GM03348 (cell line): ENCODE results near the gene CPNE4.

ENCODE experiments used
- DNase-seq: peaks from one replicate; pipeline ENCODE4 v3.0.0; 2012; ENCODE audit warnings: low spot score

Gene CPNE4

DNA sequence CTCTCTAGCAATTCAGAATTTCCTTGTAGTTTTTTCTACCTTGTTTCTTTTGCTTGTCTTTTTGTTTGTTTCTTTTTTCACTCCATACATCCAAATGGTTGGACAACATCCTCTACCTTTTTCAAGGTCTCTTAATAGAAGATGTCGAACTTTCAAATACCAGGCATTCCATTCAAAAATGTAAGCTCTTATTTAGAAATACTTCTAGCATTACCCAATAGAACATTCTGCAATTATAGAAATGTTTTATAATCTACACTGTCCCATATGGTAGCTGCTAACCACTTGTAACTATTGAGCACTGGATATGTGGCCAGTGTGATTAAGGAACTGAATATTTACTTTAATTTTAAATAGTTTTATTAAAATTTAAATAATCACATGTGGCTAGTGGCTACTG, 335.8 kb downstream of the CPNE4 start:
- DNase-seq: peak; percentile 58

DNA sequence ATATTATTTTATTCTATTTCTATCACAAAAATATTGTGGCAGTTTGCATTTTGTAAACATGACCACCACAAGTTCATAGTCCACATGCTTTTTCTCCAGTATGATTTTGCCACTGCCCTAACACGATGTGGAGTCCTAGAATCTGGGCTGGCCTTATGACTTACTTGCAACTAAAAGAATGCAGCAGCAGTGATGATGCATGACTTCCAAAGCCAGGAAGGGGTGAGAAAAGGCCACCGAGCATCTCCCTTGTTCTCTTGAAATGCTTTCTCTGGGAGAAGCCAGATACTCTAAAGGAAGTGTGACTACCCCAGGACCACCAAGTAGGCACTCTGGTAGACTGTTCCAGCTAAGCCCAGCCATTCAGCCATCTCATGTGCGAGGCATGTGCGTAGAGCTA, 340.4 kb downstream of the CPNE4 start:
- DNase-seq: peak; percentile 53

DNA sequence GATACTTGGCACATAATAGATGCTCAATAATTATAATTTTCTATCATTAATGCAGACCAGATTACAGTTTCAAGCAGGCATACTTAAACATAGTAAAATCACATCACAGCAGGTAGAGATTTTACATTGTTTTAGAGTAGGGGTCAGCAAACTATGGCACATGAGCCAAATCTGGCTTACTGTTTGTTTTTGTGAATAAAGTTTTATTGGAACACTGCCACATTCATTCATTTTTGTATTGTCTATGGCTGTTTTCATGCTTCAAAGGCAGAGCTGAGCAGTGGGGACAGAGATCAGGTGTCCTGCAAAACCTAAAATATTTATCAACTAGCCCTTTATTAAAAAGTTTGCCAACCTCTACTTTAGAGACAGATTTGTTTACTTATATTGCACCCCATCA, 342.5 kb downstream of the CPNE4 start:
- DNase-seq: no peak

DNA sequence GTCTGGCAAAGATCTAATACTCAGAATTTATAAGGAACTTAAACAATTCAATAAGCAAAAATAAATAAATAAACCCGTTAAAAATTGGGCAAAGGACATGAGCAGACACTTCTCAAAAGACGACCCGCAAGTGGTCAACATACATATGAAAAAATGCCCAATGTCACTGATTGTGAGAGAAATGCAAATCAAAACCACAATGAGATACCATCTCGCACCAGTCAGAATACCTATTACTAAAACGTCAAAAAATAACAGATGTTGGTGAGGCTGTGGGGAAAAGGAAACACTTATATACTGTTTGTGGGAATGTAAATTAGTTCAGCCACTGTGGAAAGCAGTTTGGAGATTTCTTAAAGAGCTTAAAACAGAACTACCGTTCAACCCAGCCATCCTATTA, 344.0 kb downstream of the CPNE4 start:
- no peak for DNase-seq

- DNase-seq: peak; percentile 72
Observed at GRCh38 chr3:131688370-131688769, 346.4 kb downstream of the CPNE4 start.

DNA sequence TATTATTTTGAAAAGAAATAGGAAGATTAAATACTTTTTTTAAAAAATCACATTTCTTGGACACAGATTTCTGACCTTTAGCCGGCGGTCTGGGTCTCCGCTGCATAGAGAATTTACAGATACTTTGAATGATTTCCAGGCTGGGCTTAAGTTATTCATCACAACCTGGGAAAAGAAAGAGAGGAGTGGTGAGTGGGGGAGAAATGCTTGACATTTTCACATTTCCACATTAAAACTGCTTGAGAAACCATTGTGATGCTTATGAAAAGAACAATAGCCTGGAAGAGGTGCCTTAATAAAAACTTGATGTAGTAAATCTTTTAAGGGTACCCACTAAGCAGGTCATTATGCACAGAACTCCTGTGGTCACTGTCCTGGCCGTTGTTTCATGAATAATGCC, 365.2 kb downstream of the CPNE4 start:
- no peak for DNase-seq

DNA sequence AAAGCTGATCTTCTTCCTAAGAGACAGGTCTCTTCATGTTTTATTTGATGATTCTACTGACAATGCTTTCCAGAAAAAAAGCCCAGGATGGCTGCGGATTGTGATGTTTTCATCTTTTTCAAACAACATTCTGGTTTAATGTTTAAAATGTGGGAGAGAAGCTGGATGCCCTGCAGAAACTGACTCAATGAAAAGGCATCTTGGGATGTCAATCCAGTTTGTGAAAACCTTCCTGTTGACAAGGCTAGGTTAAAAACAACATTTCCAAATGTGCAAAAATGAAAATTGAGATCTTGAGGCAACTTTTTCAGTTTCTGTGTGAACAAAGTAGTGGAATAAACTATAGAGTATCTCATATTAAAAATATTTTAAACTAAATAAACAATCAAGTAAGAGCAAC, 376.0 kb downstream of the CPNE4 start:
- DNase-seq: no peak

GRCh38 chr3:131658115-131658514, 376.7 kb downstream of the CPNE4 start:
- DNase-seq: no peak

DNA sequence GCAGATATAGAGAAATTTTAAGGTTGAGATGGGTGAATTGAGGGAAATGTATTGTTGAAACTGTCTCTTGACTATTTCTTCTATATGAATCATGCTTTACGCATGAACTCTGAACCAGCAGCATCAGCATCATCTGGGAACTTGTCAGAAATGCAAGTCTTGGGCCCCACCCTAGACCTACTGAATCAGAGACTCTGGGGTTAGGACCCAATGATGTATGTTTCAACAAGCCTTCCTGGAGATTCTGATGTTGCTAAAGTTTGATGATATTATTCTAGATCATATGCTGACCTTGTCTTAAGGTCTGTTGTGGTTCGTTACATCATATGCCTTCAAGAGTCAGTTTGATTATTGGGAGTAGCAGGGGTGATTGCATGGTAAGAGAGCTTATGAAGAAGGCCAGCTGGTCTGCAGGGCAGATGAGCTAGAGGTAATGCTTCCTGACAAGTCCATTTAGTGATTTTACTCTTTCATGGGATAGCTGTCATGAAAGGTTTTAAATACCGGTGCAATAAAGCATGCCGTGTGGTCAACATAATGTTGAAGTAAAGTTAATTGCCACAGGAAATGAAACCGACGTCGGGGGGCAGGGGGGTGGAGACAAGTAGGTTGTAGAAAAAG, 379.6 kb downstream of the CPNE4 start:
- no peak for DNase-seq

DNA sequence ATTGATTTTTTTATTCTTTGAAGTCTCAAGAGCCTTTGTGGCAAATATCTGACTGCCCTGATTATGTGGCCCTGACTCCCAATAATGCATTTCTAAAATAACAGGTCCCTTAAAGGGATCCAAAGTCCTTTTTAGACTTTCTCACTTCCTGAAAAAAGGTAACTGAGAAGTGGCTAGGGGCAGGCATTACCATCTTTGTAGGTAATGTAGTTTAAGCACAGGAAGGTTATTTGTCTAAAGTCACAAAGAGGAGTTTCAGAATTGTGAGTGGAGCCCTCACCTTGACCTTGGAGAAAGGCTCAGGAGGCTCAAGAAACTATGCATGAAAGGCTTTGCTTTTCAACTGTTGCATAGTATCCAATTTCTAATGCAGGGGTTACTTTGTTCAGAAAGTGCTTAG, 389.2 kb downstream of the CPNE4 start:
- no peak for DNase-seq

GRCh38 chr3:131636266-131636775, 398.5 kb downstream of the CPNE4 start:
- DNase-seq: no peak

DNA sequence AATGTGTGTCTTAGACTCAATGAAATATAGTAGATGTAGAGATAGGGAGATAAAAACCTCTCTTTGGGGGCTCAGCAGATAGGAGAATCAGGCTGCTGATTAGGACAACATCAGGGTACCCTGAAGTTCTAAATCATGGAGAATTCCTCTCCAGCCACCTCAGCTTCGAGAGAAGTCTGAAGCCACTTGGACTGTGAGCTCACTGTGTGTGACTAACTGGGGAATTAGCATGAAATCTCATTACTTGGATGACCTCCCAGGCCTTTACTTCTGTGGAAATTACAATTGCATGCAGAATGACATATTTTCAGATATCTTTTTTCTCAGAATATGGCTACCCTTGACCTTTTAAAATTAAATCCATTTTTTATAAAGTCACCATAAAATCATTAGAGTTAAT, 404.0 kb downstream of the CPNE4 start:
- peak; percentile 60 for DNase-seq

- peak; percentile 9 for DNase-seq
Observed at GRCh38 chr3:131630097-131630496, 404.7 kb downstream of the CPNE4 start.

DNA sequence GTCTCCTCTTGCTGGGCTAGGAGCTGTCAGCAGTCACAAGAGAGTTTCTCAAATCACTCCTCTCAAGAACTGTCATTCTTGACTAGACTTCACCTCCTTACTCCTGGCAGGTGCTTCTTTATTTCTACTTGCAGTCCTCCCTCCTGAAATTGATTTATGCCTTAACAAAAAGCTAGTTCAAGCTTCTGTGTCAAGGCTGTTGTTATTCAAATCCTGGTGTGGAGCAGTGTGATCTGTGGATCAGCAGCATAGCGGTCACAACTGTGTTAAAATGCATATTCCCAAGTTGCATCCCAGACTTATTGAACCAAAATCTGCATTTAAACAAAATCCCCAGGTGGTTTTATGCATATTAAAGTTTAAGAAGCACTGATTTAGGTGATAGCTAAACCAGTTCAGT, 411.4 kb downstream of the CPNE4 start:
- no peak for DNase-seq

GRCh38 chr3:131622726-131623125, 412.1 kb downstream of the CPNE4 start:
- DNase-seq: no peak

GRCh38 chr3:131620977-131621376, 413.8 kb downstream of the CPNE4 start:
- no peak for DNase-seq

DNA sequence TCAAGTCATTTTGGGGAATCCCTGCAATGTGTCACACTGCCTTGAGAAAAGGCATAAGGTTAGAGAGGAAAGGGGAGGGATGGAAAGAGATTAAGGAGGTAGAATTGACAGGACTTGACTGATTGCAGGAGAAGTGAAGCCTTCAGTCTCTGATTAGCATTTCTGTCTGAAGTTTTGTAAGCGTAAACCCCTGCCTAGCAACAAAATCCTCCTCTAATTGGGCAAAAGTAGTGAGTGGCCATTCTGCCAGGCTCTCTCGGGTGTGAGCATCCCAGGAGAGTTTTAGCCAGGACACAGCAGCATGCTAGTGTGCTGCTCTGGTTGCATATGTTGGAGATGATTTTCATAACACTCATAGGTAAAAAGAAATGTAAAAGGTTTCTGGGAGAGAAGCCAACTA, 415.0 kb downstream of the CPNE4 start:
- no peak for DNase-seq

- DNase-seq: no peak
Observed at GRCh38 chr3:131616719-131617118, 418.1 kb downstream of the CPNE4 start.

DNA sequence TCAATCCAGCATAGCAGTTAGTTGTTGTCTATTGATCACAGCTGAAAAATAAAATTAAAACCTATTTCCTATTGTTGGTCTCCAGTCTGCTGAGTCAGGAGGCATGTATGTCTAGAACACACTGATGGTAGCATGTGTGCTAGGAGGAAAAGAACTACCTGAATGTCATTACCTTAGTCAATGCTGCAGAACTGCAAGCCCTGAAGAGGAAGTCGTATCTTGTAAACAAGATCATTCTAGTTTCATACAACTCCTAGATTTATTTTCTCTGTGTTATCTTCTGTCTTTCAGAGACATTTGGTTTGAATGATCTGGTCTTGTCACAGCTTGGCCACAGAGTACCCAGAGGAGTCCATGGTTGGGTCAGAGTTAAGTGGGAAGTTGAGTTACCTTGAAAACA, 422.1 kb downstream of the CPNE4 start:
- no peak for DNase-seq

- no peak for DNase-seq
Observed at GRCh38 chr3:131610174-131610573, 424.6 kb downstream of the CPNE4 start.

DNA sequence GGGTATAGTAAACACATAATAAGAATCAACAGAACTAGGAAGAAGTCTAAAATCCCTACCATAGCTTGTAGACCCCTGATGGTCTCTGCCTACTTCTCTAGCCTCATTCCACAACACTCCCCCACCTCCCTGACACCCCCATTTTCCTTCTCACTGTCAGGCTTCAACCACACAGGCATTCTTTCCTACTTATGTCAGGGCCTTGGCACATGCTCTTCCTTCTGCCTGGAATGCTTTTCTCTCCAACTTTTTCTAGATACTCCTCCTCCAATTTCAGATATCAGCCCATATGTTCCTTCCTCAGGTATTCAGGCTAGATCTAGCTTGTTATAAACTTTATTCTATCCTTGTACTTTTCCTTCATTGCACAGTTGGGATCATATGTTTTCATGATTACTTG, 426.1 kb downstream of the CPNE4 start:
- DNase-seq: peak; percentile 31

DNA sequence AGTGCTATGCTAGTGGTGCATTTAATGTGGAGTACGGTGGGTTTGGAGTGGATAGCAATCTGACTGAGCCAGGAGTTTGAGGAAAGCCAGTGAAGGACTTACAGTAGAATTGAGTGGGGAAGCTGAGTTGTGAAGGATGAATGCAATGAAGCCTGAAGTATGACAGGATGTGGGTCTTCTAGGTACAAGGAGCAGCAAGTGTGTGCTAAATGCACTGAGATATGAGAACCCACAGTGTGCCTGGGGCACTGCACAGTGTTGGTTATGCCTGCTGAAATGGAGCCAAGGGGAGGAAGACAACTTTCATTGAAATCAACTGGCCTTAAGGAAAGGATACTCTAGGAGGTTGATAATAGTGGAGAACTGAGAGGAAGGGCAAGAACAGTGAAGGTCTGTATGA, 426.5 kb downstream of the CPNE4 start:
- DNase-seq: no peak

GRCh38 chr3:131605916-131606315, 428.9 kb downstream of the CPNE4 start:
- DNase-seq: no peak

DNA sequence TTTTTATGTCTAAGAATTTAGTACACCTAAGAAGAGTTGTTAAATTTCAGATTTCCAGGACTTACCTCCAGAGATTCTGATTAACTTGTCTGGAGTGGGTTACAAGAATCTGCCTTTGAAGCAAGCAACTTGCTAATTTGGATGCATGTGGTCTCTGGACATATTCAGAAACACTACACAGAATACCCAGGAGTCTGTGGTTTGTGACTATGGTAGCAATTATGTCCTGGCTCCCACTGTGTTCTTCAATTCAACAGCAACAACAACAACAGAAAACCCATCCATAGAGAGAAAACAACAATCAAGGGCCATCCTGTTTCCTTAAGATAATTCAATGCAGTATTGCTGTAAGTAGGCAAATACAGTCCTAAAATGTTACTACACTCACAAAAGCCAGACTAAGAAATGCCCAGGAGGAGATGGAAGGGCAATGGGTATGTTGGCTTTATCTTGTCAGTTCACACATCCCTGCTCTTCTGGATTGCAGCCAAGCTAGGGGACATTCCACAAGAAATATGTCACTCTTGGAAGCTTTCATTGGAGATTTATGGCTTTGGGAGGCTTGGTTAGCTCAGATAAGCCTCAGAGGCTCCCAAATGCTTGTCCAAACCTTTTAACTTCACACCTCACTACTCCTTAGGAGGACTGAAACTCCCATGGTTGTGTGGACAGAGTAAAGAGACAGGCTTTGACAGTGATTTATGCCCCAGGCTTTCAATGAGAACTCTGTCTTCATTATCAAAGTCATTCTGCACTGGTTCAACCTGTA, 432.6 kb downstream of the CPNE4 start:
- DNase-seq: no peak
